Neutrophil (primary cell): Measurements from ENCODE around the gene TNC.

Experiments used
- H3K27ac ChIP-seq: fragments of 200-600 bp; sonication (generic); 2 replicates; pipeline ENCODE4 v1.5.1; 2016; ENCODE audit warnings: mild to moderate bottlenecking, moderate library complexity
- H3K27me3 ChIP-seq: fragments of 200-600 bp; sonication (generic); 2 replicates; pipeline ENCODE4 v1.6.0; 2016; ENCODE audit warnings: mild to moderate bottlenecking
- H3K36me3 ChIP-seq: fragments of 200-600 bp; sonication (generic); 2 replicates; pipeline ENCODE4 v1.5.1; 2017
- H3K4me1 ChIP-seq, 2 experiments: fragments of 200-600 bp in 1 of 2; sonication (generic) in 1 of 2; 1 replicate in 1 of 2; 2 replicates in 1 of 2; pipeline versions ENCODE4 v1.5.1 to v1.6.1; 2013 to 2016; ENCODE audit warnings: low read depth in 1 of 2, low read length in 1 of 2, mild to moderate bottlenecking in 1 of 2, moderate library complexity in 1 of 2; ENCODE audit not compliant: control insufficient read depth in 1 of 2, insufficient read depth in 1 of 2
- H3K4me3 ChIP-seq, 2 experiments: fragments of 200-600 bp in 1 of 2; sonication (generic) in 1 of 2; 1 replicate in 1 of 2; 2 replicates in 1 of 2; pipeline ENCODE4 v1.5.1; 2013 to 2016; ENCODE audit warnings: low read depth in 1 of 2, low read length in 1 of 2, mild to moderate bottlenecking in 1 of 2, moderate library complexity in 1 of 2
- H3K9me3 ChIP-seq: fragments of 200-600 bp; sonication (generic); 2 replicates; pipeline ENCODE4 v1.5.1; 2016
- TF ChIP-seq, protein P1 (sequence below): fragments of 200-600 bp; sonication (generic); IDR thresholded peaks from 2 replicates; pipeline ENCODE4 v1.5.1; 2016; ENCODE audit warnings: antibody characterized with exemption

Gene TNC

DNA sequence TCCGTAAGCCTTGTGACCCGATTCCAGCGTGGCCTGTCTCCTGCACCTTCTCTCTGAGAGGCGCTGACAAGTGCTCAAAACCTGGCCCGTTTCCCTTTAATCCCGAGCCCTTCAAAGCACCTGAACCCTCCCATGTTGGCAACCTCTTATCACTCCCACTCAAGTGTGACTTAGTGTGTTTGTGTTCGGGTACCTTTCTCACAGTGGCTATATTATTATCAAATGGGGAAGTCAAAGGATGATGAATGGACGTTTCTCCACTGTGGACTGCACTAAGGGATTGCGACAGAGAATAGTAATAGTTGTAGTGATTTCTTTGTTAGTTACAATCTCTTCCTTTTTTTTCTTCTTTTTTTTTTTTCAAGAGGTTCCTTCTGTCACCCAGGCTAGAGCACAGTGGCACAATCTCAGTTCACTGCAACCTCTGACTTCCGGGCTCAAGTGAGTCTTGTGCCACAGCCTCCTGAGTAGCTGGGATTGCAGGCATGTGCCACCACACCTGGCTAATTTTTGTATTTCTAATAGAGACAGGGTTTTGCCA, 122.2 kb downstream of the TNC start:
- Histone ChIP-seq H3K4me3 (peak overlapping the region in 1 of 2 experiments; percentile 43), H3K4me1 (peaks cover 41 to 66% of the 10 kb centered on the region in 2 experiments), H3K27me3 (peaks cover 6% of the 10 kb centered on the region), H3K9me3 (no peaks in the 10 kb centered on the region), H3K27ac (peak overlapping the region; percentile 95), H3K36me3 (no peaks in the 10 kb centered on the region)
- TF ChIP-seq, protein P1, sequence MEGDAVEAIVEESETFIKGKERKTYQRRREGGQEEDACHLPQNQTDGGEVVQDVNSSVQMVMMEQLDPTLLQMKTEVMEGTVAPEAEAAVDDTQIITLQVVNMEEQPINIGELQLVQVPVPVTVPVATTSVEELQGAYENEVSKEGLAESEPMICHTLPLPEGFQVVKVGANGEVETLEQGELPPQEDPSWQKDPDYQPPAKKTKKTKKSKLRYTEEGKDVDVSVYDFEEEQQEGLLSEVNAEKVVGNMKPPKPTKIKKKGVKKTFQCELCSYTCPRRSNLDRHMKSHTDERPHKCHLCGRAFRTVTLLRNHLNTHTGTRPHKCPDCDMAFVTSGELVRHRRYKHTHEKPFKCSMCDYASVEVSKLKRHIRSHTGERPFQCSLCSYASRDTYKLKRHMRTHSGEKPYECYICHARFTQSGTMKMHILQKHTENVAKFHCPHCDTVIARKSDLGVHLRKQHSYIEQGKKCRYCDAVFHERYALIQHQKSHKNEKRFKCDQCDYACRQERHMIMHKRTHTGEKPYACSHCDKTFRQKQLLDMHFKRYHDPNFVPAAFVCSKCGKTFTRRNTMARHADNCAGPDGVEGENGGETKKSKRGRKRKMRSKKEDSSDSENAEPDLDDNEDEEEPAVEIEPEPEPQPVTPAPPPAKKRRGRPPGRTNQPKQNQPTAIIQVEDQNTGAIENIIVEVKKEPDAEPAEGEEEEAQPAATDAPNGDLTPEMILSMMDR, result no peak

DNA sequence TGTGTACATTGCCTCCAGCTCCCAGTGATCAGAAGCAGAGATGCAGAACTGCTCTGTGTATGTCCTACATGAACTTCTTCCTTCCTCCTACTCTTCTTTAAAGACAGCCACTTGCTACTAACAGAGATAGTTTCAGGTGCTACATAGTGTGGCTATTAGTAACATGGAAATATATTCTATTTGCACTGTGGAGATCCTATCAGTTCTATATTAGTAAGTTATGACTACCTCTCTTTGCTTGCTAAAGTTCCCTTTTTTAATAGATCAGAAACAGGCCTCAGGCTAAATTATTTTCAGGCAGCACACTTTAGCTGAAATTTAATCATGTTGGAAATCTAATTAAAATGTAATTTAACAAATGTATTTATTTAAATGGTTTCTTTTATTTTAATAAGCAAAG, 123.2 kb downstream of the TNC start:
- H3K27me3 ChIP-seq, result peaks cover under 1% of the 10 kb centered on the region
- peaks cover 51 to 75% of the 10 kb centered on the region in 2 experiments for H3K4me1 ChIP-seq
- peak overlapping the region in 1 of 2 experiments; percentile 43 for H3K4me3 ChIP-seq
- no peaks in the 10 kb centered on the region for H3K9me3 ChIP-seq
- no peaks in the 10 kb centered on the region for H3K36me3 ChIP-seq
- H3K27ac ChIP-seq, result peak overlapping the region; percentile 95
- TF ChIP-seq, protein P1, result no peak

DNA sequence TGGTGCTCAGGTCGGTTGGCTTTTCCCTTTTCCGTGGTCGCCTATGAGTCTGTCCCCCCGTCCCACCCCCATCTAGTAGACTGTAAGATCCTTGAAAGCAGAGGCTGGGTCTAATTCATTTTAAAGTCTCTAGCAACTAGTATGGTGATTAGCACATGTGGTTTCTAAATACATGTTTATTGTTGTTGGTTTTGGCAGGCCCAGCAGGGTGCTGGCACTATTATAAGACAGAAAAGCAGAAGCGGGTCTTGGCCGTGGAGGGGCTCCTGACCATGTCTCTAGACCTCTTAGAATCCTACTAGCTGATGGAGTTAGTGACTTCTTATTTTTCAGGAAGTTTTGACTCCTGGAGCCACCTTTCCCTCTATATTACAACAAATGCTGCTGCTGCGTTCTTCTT, 126.1 kb downstream of the TNC start:
- no peaks in the 10 kb centered on the region for H3K27me3 ChIP-seq
- H3K4me1 ChIP-seq, result peaks cover 64 to 89% of the 10 kb centered on the region in 2 experiments
- H3K36me3 ChIP-seq, result no peaks in the 10 kb centered on the region
- TF ChIP-seq, protein P1, result no peak
- H3K27ac ChIP-seq, result peak overlapping the region; percentile 50
- H3K9me3 ChIP-seq, result no peaks in the 10 kb centered on the region
- no peak overlapping the region for H3K4me3 ChIP-seq

DNA sequence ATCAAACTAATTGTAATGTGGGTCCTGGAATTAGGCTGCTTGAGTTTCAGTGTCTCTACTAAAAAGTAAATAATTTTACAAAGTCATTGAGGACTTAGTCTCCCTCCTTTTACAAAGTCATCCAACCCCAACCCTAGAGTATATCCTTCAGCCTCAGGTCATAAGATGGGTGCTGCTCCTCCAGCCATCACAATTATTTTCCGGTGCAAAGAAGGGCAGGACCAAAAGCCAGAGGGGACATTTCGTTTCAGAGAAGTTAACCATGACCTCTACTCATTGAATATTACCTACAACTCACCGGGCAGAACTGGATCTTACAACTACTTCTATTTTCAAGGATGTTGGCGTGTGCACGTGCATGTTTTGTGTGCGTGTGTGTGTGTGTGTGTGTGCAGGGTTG, 127.1 kb downstream of the TNC start:
- TF ChIP-seq, protein P1, result no peak
- H3K9me3 ChIP-seq, result no peaks in the 10 kb centered on the region
- H3K27me3 ChIP-seq, result no peaks in the 10 kb centered on the region
- H3K4me3 ChIP-seq, result no peak overlapping the region
- no peaks in the 10 kb centered on the region for H3K36me3 ChIP-seq
- peak overlapping the region; percentile 80 for H3K27ac ChIP-seq
- peaks cover 55 to 80% of the 10 kb centered on the region in 2 experiments for H3K4me1 ChIP-seq

DNA sequence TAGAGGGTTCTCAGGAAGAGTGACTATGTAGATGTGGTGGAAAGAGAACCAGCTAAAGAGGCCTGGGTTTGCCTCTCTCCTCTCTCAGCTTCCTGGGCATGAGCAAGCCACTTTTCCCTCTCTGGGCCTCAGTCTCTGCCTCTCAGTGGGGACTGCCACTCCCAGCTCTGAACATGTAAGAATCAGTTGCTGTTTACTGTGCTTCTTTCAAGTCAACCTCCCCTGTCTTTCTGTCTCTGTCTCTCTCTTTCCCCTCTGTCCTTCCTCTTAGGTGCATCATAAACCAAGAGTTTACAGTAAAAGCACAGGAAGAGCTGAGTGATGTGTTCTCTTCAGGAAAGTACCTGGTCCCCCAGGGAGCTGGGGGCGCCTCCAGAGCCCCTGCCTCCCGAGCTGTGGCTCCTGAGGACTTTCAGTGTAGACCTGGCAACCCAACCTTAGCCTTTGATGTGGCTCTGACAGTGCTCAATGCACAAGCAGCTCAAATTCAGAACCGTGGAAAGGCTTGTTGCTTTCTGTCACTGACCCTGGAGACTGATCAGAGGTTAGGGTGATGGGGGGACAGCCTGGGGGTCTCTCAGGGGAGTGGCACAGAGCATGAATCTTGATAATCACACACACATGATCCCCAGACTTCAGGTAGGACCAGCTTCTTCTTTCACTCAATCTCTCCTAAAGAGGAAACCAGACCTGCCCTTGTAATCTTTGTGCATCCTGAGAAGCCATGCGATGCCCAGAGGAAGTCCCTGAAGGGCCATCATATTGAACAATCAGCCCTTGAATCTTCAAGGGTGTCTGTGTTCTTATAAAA, 128.2 kb downstream of the TNC start:
- H3K27ac ChIP-seq, result peak overlapping the region; percentile 80
- TF ChIP-seq, protein P1, result no peak

More for the DNA sequence above, 128.2 kb downstream of the TNC start:
- H3K4me3 ChIP-seq, result no peak overlapping the region
- H3K4me1 ChIP-seq, result peaks cover 44 to 69% of the 10 kb centered on the region in 2 experiments
- H3K27me3 ChIP-seq, result no peaks in the 10 kb centered on the region
- no peaks in the 10 kb centered on the region for H3K9me3 ChIP-seq
- H3K36me3 ChIP-seq, result no peaks in the 10 kb centered on the region
